Left forelimb (tissue), 1 donor: ENCODE data around the gene NIPA2.

Source experiments
- DNase-seq: peaks from one replicate; pipeline ENCODE4 v3.0.0-alpha.2; 2018; ENCODE audit warnings: low spot score

NIPA2 gene

GRCh38 chr15:22839046-22839695, 705 bp downstream of the NIPA2 start:
- no peak for DNase-seq

DNA sequence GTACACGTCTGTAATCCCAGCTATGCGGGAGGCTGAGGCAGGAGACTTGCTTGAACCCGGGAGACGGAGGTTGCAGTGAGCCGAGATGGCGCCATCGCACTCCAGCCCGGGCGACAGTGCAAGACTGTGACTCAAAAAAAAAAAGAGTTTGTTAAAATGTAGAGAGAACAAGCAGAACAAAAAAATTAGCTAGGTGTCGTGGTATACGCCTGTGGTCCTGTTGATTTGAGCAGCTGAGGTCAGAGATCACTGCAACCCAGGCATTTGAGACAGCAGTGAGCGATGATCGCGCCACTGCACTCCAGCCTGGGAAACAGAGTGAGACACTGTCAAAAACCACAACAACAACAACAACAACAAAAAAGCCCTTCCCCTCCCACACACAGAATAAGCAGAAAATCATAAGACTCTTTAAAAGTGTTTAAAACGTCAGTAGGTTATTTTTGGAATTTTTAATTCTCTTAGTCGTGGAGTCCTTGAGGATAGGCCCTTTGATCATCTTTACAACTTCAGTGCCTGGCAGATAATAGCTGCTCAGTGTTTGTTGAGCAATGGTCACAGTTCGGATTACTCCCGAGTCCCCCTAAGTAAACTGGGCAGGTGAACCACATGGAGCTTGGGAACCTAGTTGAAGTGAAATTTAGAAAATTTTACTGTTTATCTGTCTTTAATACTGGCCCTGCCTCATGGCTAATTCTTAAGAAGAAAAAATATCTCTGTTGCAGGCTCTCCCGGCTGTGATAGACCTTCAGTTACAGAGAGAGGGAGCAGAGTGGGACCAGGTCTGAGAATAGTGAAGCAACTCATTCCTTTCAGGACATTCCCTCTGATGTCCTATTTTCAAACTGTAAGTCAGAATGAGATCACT, 6.2 kb downstream of the NIPA2 start:
- DNase-seq: no peak

GRCh38 chr15:22845289-22845900, 6.9 kb downstream of the NIPA2 start:
- no peak for DNase-seq

- no peak for DNase-seq
Observed at GRCh38 chr15:22846073-22846472, 7.6 kb downstream of the NIPA2 start.

DNA sequence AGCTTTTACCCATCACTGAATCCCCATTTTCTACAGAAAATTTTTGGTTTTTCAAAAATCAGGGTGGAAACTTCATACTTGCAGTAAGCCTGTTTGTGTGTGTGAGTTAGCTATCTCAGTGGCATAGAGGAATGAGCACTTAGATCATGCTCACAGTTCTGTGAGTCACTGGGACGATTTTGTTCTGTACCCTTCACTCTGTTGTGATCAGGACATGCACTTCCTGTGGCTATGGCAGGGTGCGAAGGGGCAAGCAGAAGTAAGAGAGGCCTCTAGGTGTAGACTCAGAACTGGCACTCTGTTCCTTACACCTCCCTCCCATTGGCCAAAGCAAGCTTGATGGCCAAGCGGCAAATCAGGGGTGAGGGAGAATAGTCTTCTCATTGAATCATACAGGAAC, 11.6 kb downstream of the NIPA2 start:
- DNase-seq: no peak

DNA sequence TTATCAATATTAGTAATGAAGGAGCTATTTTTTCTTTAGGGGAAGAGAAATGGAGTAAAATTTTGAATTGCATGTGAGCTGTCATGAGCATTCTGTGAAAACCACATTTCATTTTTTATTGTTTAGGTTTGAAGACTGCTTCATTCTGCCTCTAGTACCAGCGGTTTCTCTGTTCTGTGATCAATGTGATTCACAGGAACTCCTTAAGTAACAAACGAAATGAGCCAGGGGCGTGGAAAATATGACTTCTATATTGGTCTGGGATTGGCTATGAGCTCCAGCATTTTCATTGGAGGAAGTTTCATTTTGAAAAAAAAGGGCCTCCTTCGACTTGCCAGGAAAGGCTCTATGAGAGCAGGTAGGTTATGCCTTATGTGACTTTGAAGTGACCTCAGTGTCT, 13.0 kb downstream of the NIPA2 start:
- no peak for DNase-seq

DNA sequence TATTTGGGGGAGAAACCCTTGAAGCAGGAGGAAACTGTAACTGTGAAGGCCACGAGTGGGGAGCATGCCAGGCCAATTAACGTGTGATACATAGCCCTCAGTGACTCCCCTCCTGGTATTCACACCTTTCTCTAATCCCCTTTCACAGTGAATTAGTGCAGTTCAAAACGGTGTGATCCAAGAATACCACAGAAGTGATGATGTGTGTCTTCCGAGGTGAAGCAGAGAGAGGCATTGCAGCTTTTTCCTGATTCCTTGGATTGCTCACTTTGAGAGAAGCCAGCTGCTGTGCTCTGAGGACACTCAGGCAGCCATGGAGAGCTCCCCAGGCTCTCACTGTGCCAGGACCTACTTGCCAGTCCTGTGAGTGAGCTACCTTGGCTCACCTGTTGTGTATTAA, 17.3 kb downstream of the NIPA2 start:
- DNase-seq: no peak

- no peak for DNase-seq
Observed at GRCh38 chr15:22856659-22857058, 18.2 kb downstream of the NIPA2 start.

DNA sequence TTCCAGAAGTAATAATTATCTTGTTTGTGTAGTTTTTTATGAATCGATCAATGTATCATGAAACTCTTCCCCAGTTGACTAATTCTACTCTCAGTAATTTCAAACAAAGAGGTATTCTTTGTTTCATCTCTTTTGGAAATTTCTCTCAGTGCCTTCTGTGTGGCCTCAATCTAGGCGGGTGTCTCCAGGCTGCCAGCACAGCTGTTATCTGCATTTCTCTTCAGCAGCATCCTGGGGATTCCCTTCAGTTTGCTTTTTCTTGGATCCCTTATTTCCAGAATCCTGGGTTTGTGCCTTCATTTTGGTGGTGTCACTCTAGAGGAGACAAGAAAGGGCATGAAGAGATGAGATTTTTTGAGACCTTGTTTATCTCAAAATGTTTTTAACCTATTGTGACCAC, 22.7 kb downstream of the NIPA2 start:
- DNase-seq: no peak

- DNase-seq: no peak
Observed at GRCh38 chr15:22863356-22863755, 24.9 kb downstream of the NIPA2 start.

DNA sequence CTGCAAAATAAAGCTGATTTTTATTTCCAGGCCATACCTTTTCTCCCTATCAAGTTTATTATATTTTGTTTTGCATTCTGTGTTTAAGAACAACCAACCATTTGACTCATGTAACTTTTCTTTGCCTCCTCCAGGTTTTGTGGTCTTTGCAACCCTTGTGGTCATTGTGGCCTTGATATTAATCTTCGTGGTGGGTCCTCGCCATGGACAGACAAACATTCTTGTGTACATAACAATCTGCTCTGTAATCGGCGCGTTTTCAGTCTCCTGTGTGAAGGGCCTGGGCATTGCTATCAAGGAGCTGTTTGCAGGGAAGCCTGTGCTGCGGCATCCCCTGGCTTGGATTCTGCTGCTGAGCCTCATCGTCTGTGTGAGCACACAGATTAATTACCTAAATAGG, 27.6 kb downstream of the NIPA2 start:
- DNase-seq: no peak

DNA sequence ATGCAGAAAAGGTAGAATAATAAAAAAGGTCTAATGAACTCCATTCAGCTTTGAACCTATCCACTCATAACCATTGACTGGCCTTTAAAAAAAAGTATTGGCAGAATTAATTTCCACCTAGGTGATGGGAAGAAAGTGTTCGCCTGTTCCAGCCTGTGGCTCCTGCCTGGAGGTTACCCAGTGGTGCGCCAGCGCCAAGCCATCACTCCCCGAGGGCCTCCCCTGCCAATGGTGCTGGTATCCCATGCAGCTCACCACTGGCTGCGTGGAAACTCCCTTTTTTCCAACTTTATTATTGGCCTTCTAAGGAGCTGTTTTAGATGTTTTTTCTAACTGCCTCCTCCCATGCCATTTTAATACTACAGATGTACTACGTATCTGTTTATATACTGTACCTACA, 29.4 kb downstream of the NIPA2 start:
- no peak for DNase-seq

GRCh38 chr15:22868495-22868894, 30.0 kb downstream of the NIPA2 start:
- DNase-seq: no peak

- no peak for DNase-seq
Observed at GRCh38 chr15:22868928-22869327, 30.5 kb downstream of the NIPA2 start.

GRCh38 chr15:22869856-22870255, 31.4 kb downstream of the NIPA2 start:
- no peak for DNase-seq

DNA sequence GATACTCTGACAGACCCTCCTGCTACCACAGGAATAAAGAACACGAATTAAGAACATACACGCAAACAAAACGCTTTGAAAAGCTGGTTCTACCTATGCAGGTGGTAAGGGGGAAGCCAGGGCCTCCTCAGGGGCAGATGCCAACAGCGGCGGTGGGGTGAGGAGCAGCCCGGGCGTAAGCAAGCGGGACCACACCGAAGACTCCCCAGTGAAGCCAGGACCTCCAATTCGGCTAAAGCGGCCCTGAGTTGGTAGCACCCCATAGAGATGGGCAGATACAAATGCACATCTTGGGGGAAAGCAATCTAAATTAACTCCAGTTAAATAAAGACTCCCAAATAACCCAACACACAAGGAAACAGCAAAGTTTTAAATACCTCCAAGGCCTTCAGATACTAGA, 32.4 kb downstream of the NIPA2 start:
- DNase-seq: no peak

DNA sequence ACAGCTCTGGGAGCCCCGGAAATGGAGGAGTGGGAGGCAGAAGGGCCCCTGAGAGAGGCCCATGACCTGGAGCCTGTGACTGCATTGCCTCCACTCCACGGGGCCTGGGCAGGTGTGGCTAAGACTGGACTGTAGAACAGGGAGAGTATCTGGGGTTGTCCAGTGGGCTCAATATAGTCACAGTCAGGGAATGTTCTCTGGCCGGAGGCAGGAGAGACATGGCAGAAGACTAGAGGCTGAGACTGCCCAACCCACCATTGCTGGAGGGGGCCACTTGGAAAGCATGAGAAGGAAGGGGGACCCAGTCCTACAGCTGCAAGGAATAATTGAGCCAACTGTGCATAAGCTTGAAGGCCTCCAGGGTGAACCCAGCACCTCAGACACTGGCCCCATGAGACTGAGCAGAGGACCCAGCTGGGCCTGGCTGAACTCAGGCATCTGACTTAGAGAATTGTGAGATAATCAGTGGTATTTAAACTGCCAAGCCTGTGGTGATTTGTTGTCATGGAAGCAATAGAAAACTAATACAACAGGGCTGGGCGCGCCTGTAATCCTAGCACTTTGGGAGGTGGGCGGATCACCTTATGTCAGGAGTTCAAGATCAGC, 33.1 kb downstream of the NIPA2 start:
- no peak for DNase-seq

DNA sequence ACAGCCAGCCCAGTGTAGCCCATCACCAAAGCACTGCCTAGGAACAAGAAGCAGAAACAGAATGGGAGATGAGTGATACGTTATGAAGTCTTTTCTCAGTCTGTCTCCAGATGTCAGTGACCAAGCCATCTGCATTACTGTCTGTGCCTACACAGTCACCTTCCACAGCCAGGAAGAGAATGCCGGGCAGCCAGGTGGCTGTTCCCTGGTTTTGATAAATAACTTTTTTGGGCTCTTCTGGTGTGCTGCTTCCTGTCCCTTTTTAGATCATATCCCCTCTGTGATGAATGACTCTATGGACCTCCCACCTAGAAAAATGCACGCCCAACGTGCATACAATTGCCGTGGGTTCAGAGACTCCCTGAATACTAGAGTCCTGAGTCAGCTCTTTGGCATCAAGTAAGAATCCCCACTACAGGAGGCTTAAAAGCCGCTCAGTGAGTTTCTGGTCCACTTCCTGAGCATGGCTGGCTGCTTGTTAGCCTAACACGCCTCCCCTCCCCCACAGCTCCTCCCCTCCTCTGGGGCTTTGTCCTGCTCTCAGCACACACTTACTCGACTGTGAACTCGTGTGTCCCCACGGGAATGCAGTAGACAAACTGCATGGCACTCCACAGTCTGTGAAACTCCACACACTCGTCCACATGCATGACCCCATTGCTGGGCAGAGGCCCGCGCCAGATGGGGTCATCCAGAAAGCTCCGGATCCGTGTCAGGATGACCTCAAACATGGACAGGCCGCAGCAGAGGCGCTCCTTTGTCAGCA, 34.7 kb downstream of the NIPA2 start:
- DNase-seq: no peak

GRCh38 chr15:22873841-22874240, 35.4 kb downstream of the NIPA2 start:
- no peak for DNase-seq

GRCh38 chr15:22874256-22874655, 35.8 kb downstream of the NIPA2 start:
- DNase-seq: no peak

GRCh38 chr15:22874966-22875365, 36.5 kb downstream of the NIPA2 start:
- DNase-seq: no peak

GRCh38 chr15:22877117-22877516, 38.7 kb downstream of the NIPA2 start:
- DNase-seq: no peak
